Measurements from ENCODE around the gene LAMTOR3. TPM values are rescaled to one million over a fixed set of nuclear protein-coding genes. Genes with fewer than 3 reads are reported as not detected.
A peak's percentile ranks its signal among the peaks of the same experiment; 100 is the strongest.

LAMTOR3 gene
- polyA plus RNA-seq, 4 donors = 48.9 to 96.6 (median 76.9) TPM

DNA sequence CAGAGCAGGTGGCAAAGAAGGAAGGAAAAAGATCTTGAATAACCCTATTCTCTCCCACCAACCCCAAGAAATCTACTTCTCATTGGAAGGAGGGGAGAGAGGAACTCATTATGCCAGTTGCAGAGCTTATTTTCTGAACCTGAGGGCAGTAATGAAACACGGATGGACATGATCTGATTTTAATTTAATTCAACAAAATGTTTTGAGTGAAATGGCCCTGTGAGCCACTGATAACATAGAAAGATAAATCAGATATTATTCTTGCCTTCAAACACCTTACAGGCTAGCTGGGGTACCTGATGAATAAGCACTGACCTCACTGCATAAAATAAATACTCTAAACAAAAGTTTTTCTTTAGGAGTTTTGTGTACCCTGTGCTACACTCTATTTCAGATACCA lies 47.3 kb downstream of the LAMTOR3 start:
- H3K4me1 ChIP-seq (ENCODE audit: control insufficient read depth in 3 of 3, insufficient read depth in 2 of 3, low read depth in 1 of 3, low read length in 2 of 3) = no peaks in the 10 kb centered on the region
- H3K9me3 ChIP-seq (ENCODE audit: control insufficient read depth in 2 of 2, insufficient read depth in 1 of 2, low read depth in 1 of 2, low read length in 1 of 2) = no peaks in the 10 kb centered on the region
- H3K27me3 ChIP-seq (ENCODE audit: control insufficient read depth in 3 of 3, insufficient read depth in 3 of 3, low read length in 3 of 3) = no peaks in the 10 kb centered on the region
- WGBS, 3 donors = 12 to 39% (median 29%) methylated on average over 1 of the region's 1 CpG
- no peak overlapping the region for H3K27ac ChIP-seq (ENCODE audit: low read depth in 1 of 3, low read length in 2 of 3)
- no peaks in the 10 kb centered on the region for H3K36me3 ChIP-seq (ENCODE audit: control insufficient read depth in 3 of 3, insufficient read depth in 2 of 3, low read depth in 1 of 3, low read length in 3 of 3)
- no peak for FAIRE-seq
- H3K4me3 ChIP-seq (ENCODE audit: low read depth in 1 of 3, low read length in 3 of 3) = no peak overlapping the region
- peak in 1 of 2 donors; percentile 7 for DNase-seq

DNA sequence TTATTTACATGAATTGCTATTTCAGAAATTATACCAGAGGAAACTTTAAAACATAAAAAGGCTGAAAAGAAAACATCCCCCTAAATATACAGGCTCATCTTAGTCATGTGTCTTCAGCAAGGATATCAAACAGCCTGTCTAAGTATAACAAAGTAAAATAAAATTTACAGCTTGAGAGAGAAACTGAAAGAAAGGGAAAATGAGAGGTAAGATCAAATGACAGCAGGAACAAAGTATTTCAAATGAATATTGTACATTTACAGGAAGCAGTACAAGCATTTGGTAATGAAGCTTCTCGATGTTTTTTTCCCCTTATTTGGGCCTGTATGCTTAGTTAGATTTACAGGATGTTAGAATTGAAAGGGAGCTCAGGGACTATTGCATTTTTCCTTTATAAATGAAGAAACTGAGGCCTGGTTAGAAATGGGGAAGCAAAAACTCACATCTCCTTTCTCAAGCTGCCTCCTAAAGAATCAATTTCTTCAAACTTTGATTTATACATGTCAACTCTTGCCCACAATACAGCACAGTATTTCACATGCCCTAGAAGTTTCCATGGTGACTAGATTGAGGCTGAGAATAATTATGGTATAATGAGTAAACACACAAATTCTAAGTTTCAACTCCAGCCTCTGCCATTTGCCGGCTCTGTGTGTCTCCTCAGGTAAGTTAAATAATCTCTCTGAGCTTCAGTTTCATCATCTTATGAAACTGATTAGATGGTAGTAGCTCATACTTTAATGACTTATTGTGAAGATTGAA lies 48.3 kb downstream of the LAMTOR3 start:
- no peak overlapping the region for H3K4me3 ChIP-seq (ENCODE audit: low read depth in 1 of 3, low read length in 3 of 3)
- no peak for FAIRE-seq
- DNase-seq = no peak
- H3K9me3 ChIP-seq (ENCODE audit: control insufficient read depth in 2 of 2, insufficient read depth in 1 of 2, low read depth in 1 of 2, low read length in 1 of 2) = no peaks in the 10 kb centered on the region
- H3K27me3 ChIP-seq (ENCODE audit: control insufficient read depth in 3 of 3, insufficient read depth in 3 of 3, low read length in 3 of 3) = no peaks in the 10 kb centered on the region
- no peak overlapping the region for H3K27ac ChIP-seq (ENCODE audit: low read depth in 1 of 3, low read length in 2 of 3)
- H3K4me1 ChIP-seq (ENCODE audit: control insufficient read depth in 3 of 3, insufficient read depth in 2 of 3, low read depth in 1 of 3, low read length in 2 of 3) = no peaks in the 10 kb centered on the region
- H3K36me3 ChIP-seq (ENCODE audit: control insufficient read depth in 3 of 3, insufficient read depth in 2 of 3, low read depth in 1 of 3, low read length in 3 of 3) = no peaks in the 10 kb centered on the region
- 42 to 46% (median 45%) methylated on average over 2 of the region's 2 CpGs for WGBS, 3 donors

DNA sequence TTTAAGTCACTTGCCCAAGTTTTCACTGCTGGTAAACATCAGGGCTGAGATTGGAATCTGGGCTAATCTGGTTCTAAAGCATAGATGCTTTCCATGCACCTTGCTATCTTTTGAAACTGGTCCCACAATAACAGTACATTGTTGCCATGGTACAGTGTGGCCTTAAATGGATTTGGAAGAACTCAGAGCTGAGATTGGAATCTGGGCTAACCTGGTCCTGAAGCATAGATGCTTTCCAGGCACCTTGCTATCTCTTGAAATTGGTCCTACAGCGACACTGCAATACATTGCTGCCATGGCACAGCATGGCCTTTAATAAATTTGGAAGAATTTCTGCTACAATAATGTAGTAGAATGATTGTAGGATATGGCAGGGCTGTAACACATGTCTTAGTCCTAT lies 49.0 kb downstream of the LAMTOR3 start:
- Histone ChIP-seq H3K27me3 (ENCODE audit: control insufficient read depth in 3 of 3, insufficient read depth in 3 of 3, low read length in 3 of 3) (no peaks in the 10 kb centered on the region), H3K4me3 (ENCODE audit: low read depth in 1 of 3, low read length in 3 of 3) (no peak overlapping the region), H3K36me3 (ENCODE audit: control insufficient read depth in 3 of 3, insufficient read depth in 2 of 3, low read depth in 1 of 3, low read length in 3 of 3) (no peaks in the 10 kb centered on the region), H3K27ac (ENCODE audit: low read depth in 1 of 3, low read length in 2 of 3) (peak overlapping the region in 1 of 3 donors; percentile 30), H3K9me3 (ENCODE audit: control insufficient read depth in 2 of 2, insufficient read depth in 1 of 2, low read depth in 1 of 2, low read length in 1 of 2) (no peaks in the 10 kb centered on the region), H3K4me1 (ENCODE audit: control insufficient read depth in 3 of 3, insufficient read depth in 2 of 3, low read depth in 1 of 3, low read length in 2 of 3) (no peaks in the 10 kb centered on the region)
- WGBS, 3 donors = 94 to 99% (median 96%) methylated on average over 1 of the region's 1 CpG
- DNase-seq (no peak), FAIRE-seq (no peak)

DNA sequence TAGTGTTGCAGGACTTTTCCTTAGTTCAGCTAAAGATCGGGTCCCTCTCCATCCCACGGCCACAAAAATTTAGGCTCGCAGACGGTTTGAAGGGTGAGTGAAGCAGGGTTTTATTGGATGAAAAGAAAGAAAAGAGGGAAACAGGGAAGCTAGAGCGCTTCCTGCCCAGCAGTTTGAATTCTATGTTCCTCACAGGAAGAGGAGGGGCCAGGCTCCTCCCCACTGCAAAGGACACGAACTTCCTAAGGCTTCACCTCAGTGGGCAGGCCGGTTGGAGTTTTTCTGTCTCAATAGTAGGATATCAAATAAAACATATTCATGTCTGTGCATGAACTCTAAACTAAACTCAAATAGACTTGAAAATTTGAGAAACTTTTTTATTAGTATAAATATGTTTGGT lies 50.2 kb downstream of the LAMTOR3 start:
- FAIRE-seq (no peak), DNase-seq (no peak)
- H3K36me3 ChIP-seq (ENCODE audit: control insufficient read depth in 3 of 3, insufficient read depth in 2 of 3, low read depth in 1 of 3, low read length in 3 of 3) = no peaks in the 10 kb centered on the region
- H3K27ac ChIP-seq (ENCODE audit: low read depth in 1 of 3, low read length in 2 of 3) = no peak overlapping the region
- no peaks in the 10 kb centered on the region for H3K4me1 ChIP-seq (ENCODE audit: control insufficient read depth in 3 of 3, insufficient read depth in 2 of 3, low read depth in 1 of 3, low read length in 2 of 3)
- no peaks in the 10 kb centered on the region for H3K27me3 ChIP-seq (ENCODE audit: control insufficient read depth in 3 of 3, insufficient read depth in 3 of 3, low read length in 3 of 3)
- no peaks in the 10 kb centered on the region for H3K9me3 ChIP-seq (ENCODE audit: control insufficient read depth in 2 of 2, insufficient read depth in 1 of 2, low read depth in 1 of 2, low read length in 1 of 2)
- H3K4me3 ChIP-seq (ENCODE audit: low read depth in 1 of 3, low read length in 3 of 3) = no peak overlapping the region
- 85 to 92% (median 91%) methylated on average over 7 of the region's 7 CpGs for WGBS, 3 donors

- FAIRE-seq (no peak), DNase-seq (no peak)
- no peak overlapping the region for H3K4me3 ChIP-seq (ENCODE audit: low read depth in 1 of 3, low read length in 3 of 3)
- no peaks in the 10 kb centered on the region for H3K36me3 ChIP-seq (ENCODE audit: control insufficient read depth in 3 of 3, insufficient read depth in 2 of 3, low read depth in 1 of 3, low read length in 3 of 3)
- no peaks in the 10 kb centered on the region for H3K27me3 ChIP-seq (ENCODE audit: control insufficient read depth in 3 of 3, insufficient read depth in 3 of 3, low read length in 3 of 3)
- H3K9me3 ChIP-seq (ENCODE audit: control insufficient read depth in 2 of 2, insufficient read depth in 1 of 2, low read depth in 1 of 2, low read length in 1 of 2) = no peaks in the 10 kb centered on the region
- no peak overlapping the region for H3K27ac ChIP-seq (ENCODE audit: low read depth in 1 of 3, low read length in 2 of 3)
- no peaks in the 10 kb centered on the region for H3K4me1 ChIP-seq (ENCODE audit: control insufficient read depth in 3 of 3, insufficient read depth in 2 of 3, low read depth in 1 of 3, low read length in 2 of 3)
These were observed 50.8 kb downstream of the LAMTOR3 start for GRCh38 chr4:99843413-99843812.

- H3K27ac ChIP-seq (ENCODE audit: low read depth in 1 of 3, low read length in 2 of 3) = no peak overlapping the region
- no peaks in the 10 kb centered on the region for H3K4me1 ChIP-seq (ENCODE audit: control insufficient read depth in 3 of 3, insufficient read depth in 2 of 3, low read depth in 1 of 3, low read length in 2 of 3)
- FAIRE-seq = no peak
- H3K4me3 ChIP-seq (ENCODE audit: low read depth in 1 of 3, low read length in 3 of 3) = no peak overlapping the region
- H3K36me3 ChIP-seq (ENCODE audit: control insufficient read depth in 3 of 3, insufficient read depth in 2 of 3, low read depth in 1 of 3, low read length in 3 of 3) = no peaks in the 10 kb centered on the region
- no peak for DNase-seq
- H3K27me3 ChIP-seq (ENCODE audit: control insufficient read depth in 3 of 3, insufficient read depth in 3 of 3, low read length in 3 of 3) = no peaks in the 10 kb centered on the region
- WGBS, 3 donors = 85 to 89% (median 87%) methylated on average over 4 of the region's 4 CpGs
- no peaks in the 10 kb centered on the region for H3K9me3 ChIP-seq (ENCODE audit: control insufficient read depth in 2 of 2, insufficient read depth in 1 of 2, low read depth in 1 of 2, low read length in 1 of 2)
These were observed 53.1 kb downstream of the LAMTOR3 start for GRCh38 chr4:99841129-99841528.

DNA sequence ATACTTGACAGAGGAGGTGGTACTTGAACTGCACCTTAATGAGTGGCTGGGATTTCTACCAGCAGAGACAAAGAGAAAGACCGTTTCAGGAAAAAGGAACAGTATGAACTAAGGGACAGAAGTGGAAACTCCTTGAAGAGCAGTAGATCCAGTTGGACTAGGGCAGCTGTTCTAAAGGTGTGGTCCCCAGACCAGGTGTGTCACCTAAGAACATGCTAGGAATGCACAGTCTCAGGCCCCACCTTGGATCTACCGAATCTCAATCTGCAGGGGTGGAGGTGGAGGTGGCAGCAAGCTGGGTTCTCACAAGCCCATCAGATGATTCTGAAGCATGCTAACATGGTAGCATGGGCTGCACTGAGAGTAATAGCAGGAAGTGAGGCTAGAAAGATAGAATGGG lies 55.3 kb downstream of the LAMTOR3 start:
- DNase-seq = no peak
- H3K4me1 ChIP-seq (ENCODE audit: control insufficient read depth in 3 of 3, insufficient read depth in 2 of 3, low read depth in 1 of 3, low read length in 2 of 3) = no peaks in the 10 kb centered on the region
- 58 to 87% (median 67%) methylated on average over 2 of the region's 2 CpGs for WGBS, 3 donors
- no peaks in the 10 kb centered on the region for H3K36me3 ChIP-seq (ENCODE audit: control insufficient read depth in 3 of 3, insufficient read depth in 2 of 3, low read depth in 1 of 3, low read length in 3 of 3)
- no peaks in the 10 kb centered on the region for H3K27me3 ChIP-seq (ENCODE audit: control insufficient read depth in 3 of 3, insufficient read depth in 3 of 3, low read length in 3 of 3)
- H3K4me3 ChIP-seq (ENCODE audit: low read depth in 1 of 3, low read length in 3 of 3) = no peak overlapping the region
- no peak for FAIRE-seq
- no peak overlapping the region for H3K27ac ChIP-seq (ENCODE audit: low read depth in 1 of 3, low read length in 2 of 3)
- H3K9me3 ChIP-seq (ENCODE audit: control insufficient read depth in 2 of 2, insufficient read depth in 1 of 2, low read depth in 1 of 2, low read length in 1 of 2) = no peaks in the 10 kb centered on the region

DNA sequence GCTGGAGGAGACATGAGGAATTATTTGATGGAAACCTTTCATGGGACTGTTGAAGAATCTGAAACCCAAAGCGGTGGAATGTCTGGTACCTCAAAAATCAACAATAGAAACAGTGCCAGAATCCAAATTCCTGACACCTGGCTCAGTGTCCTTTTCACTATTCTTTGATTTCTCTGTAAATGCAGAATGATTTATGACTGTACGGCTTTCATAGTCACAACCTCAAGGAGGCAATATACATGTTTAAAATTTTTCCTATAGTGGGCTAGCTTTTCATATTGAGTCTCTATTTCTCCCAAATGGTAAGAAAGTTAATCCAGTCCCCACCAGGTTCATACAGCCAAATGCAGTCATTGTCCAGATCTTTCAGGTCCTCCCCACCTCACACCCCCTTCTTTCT lies 58.3 kb downstream of the LAMTOR3 start:
- H3K36me3 ChIP-seq (ENCODE audit: control insufficient read depth in 3 of 3, insufficient read depth in 2 of 3, low read depth in 1 of 3, low read length in 3 of 3) = no peaks in the 10 kb centered on the region
- no peak overlapping the region for H3K4me3 ChIP-seq (ENCODE audit: low read depth in 1 of 3, low read length in 3 of 3)
- 94 to 98% (median 98%) methylated on average over 2 of the region's 2 CpGs for WGBS, 3 donors
- H3K4me1 ChIP-seq (ENCODE audit: control insufficient read depth in 3 of 3, insufficient read depth in 2 of 3, low read depth in 1 of 3, low read length in 2 of 3) = no peaks in the 10 kb centered on the region
- no peaks in the 10 kb centered on the region for H3K9me3 ChIP-seq (ENCODE audit: control insufficient read depth in 2 of 2, insufficient read depth in 1 of 2, low read depth in 1 of 2, low read length in 1 of 2)
- no peak for FAIRE-seq
- H3K27ac ChIP-seq (ENCODE audit: low read depth in 1 of 3, low read length in 2 of 3) = no peak overlapping the region
- DNase-seq = no peak
- H3K27me3 ChIP-seq (ENCODE audit: control insufficient read depth in 3 of 3, insufficient read depth in 3 of 3, low read length in 3 of 3) = no peaks in the 10 kb centered on the region

GRCh38 chr4:99834569-99834968 lies 59.7 kb downstream of the LAMTOR3 start:
- no peaks in the 10 kb centered on the region for H3K4me1 ChIP-seq (ENCODE audit: control insufficient read depth in 3 of 3, insufficient read depth in 2 of 3, low read depth in 1 of 3, low read length in 2 of 3)
- 95 to 96% (median 96%) methylated on average over 7 of the region's 7 CpGs for WGBS, 3 donors

More at GRCh38 chr4:99834569-99834968, 59.7 kb downstream of the LAMTOR3 start:
- no peak for DNase-seq
- no peak for FAIRE-seq
- H3K27ac ChIP-seq (ENCODE audit: low read depth in 1 of 3, low read length in 2 of 3) = no peak overlapping the region
- H3K4me3 ChIP-seq (ENCODE audit: low read depth in 1 of 3, low read length in 3 of 3) = no peak overlapping the region
- H3K9me3 ChIP-seq (ENCODE audit: control insufficient read depth in 2 of 2, insufficient read depth in 1 of 2, low read depth in 1 of 2, low read length in 1 of 2) = no peaks in the 10 kb centered on the region
- H3K27me3 ChIP-seq (ENCODE audit: control insufficient read depth in 3 of 3, insufficient read depth in 3 of 3, low read length in 3 of 3) = no peaks in the 10 kb centered on the region
- H3K36me3 ChIP-seq (ENCODE audit: control insufficient read depth in 3 of 3, insufficient read depth in 2 of 3, low read depth in 1 of 3, low read length in 3 of 3) = no peaks in the 10 kb centered on the region

Data from small intestine (tissue), 7 donors.